Activated naive CD4-positive, alpha-beta T cell treated with Interleukin-2 at 50 U/mL for 16 hours (primary cell): ENCODE data around the gene SLC11A1.

Experiments
- DNase-seq: peaks from one replicate; pipeline ENCODE4 v3.0.0-alpha.2; 2020

Gene SLC11A1

DNA sequence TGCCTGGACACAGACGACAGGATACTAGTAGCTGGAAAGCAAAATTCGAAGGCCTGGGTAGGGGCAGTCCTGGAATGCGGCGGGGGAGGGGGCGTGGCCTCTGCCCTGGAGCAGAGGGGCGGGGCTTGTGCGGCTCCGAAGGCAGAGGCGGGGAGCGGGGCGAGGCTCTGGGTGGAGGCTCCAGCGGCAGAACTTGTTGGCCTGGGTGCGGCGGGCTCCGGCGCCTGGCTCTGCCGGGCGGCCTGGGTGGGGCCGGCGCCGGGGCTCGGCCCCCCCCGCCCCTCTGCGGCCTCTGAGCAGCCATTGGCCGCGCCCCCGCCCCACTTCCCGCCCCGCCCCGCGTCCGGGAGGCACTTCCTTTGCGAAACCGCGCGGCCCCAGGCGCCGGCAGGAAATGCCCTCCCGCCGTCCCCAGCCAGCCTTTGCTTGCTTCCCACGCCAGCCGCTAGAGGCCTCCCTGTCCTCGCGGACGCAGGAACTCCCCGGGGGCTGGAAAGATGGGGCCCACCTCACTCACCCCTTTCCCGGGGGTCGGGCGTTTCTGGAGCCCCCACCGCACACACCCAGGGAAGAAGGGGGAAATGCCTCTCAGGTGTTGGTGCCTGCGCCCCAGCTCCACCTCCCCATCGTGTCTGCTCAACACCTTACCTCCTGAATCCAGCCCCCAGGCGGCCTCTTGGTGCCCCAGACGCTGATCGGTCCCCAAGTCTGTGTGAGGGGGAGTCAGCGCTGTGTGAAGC is 24.3 kb downstream of the SLC11A1 start:
- DNase-seq: peak; percentile 91

DNA sequence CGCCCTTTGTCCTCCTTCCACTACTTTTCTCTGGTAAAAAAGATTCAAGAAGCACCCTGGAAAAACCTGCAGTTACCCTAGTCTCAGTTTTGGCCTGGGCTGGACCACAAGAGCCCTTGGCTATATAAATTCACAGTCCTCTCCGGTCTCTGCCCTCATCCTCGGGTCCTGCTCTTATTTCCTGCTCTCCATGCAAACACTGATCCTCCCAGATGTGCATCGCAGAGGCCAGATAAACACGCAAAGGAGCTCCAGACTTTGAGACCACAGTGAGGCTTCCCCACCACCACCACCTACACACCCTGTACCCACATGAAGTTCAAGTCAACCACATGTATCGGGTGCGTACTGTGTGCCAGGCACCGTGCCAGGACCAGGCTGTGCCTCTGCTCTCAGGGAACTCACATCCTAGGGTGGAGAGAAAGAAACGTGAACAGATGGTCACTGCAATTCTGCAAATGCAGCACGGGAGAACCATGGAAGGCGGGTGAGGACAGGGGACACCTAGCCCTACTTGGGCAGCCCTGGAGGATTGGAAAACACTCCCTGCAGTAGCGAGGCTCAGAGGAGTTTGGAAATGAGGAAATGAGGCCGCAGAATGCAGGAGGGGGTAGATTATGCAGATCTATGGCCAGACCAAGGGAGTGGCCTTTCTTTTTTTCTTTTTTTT is 25.0 kb downstream of the SLC11A1 start:
- DNase-seq: peak; percentile 62

DNA sequence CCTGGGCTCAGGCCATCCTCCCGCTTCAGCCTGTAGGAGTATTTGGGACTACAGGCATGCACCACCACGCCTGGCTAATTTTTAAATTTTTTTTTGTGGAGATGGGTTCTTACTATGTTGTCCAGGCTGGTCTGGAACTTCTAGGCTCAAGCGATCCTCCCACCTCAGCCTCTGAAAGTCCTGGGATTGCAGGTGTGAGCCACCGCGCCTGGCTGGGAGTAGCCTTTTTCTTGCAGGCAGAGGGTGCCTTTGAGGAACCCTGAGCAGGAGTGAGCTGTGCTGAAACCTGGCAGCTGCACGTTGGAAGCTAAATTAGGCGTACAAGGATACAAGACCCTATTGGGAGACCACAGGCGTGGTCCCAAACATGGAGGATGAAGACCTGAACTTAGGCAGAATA is 25.6 kb downstream of the SLC11A1 start:
- DNase-seq: no peak

DNA sequence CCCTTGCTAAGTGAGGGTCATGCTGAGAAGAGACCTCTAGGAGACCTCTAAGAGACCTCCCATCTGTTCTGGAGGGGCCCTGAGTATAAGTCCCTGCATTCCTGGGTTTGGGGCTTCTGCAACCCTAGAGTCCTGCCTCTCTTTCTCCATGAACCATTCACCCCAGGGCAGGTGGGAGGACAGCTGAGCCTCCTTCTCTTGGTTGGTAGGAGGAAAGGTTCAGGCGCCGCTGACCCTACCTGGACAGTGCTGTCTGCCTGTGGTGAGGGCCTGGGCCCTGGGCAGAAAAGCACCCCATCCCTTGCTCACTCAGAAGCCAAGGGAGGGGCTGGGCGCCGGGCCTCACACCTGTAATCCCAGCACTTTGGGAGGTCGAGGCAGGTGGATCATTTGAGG is 36.2 kb downstream of the SLC11A1 start:
- no peak for DNase-seq

DNA sequence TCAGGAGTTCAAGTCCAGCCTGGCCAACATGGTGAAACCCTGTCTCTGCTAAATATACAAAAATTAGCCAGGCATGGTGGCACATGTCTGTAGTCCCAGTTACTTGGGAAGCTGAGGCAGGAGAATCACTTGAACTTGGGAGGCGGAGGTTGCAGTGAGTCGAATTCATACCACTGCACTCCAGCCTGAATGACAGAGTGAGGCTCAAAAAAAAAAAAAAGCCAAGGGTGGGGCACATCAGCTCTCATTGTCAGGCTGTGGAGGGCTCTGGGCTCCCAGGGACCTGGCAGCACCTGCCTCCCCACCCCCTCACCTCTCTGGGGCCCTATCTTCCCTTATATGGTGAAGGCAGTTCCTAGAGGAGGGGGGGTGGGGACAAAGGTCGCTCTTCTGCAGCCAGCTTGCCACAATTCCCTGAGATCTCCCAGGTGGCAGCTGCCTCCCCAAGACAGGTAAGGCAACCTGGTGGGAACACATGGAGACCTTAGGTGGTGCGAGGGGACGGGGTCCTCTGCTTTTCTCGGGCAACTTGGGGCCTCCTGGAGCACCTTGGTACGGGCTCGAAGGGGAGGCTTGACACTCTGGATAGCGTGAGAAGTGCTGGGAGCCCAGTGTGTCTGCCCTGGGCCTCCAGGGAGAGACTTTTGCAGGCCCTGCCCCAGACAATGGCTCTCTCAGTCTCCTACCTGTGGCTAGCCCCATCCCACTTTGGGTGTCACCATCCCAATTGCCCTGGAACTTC is 36.8 kb downstream of the SLC11A1 start, which contains the start of gene VIL1:
VIL1 (plus strand) TSS at position 407 of the 742 bp plus-strand sequence. CDS start 4,656 bp downstream, outside the sequence.
- DNase-seq: no peak

DNA sequence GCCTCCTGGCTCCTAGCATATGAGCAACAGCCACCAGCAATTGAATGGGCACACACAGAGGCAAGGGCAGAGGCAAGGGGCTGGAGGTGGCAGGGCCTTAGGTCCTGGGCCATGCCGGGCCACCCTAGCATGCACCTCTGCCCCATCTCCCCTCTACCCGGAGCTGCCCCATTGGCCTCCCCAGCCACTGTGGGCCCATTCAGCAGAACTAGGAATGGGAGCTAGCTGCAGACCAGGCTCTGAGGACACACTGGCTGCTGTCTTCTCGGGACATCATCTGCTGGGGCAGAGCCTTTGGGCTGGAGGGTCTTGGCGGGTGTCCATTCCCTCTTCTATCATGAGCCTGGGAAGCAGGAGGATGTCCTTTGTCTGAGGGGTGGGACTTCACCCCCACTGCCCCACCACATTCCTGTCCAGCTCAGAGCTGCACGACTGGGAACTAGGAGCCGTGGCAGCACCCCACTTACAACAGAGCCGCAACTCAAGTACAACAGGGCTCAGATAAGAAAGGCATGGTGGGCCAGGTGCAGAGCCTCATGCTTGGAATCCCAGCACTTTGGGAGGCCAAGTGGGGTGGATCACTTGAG is 37.6 kb downstream of the SLC11A1 start:
- no peak for DNase-seq

DNA sequence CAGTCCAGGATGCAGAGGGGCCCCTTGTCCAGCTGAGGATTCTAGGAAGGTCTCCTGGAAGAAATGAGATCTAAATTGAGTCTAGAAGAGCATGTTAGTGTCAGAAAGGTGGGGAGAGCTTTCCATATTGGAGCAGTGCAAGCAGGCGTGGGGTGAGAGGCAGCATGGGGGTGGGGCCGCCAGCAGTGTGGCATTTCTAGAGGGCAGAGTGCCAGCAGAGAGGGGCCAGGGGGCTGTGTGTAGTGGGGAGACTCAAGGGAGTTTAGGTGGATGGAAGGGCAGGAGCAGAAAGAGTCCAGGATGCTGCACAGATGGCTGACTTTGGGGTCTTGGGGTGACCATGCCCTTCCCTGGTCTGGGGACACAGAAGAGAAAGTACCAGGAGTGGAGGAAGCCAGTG is 39.0 kb downstream of the SLC11A1 start:
- no peak for DNase-seq

DNA sequence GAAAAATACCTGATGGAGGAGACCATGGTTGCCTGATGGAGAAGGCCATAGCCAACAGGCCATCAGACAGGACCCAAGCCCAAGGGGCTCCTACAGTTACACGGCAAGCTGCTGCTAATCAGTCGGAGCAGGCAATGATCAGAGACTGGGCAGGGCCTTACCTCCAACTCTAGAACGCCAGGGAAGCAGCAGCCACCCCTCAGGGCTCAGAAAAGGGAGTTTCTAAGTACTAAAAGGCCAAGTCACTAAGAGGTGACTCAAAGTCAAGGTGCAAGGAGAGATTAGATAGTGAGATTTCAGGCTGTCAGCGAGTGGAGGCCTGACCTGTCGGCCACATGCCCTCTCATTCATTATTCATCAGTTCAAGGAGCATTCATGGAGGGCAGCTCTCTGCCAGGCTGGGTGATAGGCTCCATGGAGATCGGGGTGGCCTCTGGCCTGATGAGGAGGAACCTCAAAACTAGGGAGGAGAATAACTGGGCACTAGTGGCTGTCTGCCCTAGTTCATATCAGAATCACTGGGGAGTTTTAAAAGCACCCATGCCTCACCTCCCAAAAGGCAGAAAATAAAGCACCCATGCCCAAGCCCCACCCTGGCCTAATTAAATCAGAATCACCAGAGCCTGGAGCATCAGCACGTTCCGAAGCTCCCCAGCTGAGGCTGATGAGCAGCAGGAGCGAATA is 40.5 kb downstream of the SLC11A1 start:
- DNase-seq: no peak

DNA sequence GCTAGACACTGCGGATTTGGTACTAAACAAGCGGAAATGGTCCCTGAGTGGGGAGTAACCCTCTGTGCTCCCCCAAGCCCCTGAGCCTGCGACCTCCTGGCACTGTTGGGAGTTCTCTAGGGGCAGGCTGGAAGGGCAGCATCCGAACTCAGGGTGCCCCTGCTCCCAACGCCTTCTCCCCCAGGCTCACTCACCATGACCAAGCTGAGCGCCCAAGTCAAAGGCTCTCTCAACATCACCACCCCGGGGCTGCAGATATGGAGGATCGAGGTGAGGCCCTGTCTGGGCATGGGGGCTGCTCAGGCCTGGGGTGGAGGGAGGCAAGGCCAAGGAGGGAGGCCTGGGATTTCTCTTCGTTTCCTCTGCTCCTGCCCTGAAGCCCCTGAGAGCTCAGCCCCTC is 41.5 kb downstream of the SLC11A1 start:
- DNase-seq: no peak

DNA sequence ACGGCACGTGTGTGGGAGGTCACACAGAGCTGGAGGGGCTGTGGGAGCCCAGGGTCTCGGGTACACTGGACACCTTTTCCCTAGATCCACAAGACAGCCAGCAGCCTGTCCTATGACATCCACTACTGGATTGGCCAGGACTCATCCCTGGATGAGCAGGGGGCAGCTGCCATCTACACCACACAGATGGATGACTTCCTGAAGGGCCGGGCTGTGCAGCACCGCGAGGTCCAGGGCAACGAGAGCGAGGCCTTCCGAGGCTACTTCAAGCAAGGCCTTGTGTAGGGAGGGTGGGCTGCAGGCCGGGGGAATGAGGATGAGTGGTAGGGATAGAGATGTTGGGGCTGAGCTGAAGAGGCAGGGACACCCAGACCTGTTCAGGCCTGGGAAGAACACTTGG is 43.5 kb downstream of the SLC11A1 start:
- DNase-seq: no peak

DNA sequence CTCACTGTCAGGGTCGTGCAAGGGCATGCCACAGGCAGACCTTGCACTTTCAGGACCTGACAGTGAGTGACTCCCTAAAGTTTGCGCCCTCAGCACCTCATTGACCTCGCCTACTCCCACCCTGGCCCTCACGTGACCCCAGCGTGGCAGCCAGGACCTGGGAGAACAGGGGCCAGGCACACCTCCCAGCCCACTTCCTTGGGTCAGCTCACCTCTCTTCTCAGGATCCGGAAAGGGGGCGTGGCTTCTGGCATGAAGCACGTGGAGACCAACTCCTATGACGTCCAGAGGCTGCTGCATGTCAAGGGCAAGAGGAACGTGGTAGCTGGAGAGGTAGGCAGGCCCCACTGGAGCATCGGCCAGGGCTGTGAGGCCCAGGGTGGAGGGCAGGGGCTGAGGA is 45.7 kb downstream of the SLC11A1 start:
- no peak for DNase-seq

DNA sequence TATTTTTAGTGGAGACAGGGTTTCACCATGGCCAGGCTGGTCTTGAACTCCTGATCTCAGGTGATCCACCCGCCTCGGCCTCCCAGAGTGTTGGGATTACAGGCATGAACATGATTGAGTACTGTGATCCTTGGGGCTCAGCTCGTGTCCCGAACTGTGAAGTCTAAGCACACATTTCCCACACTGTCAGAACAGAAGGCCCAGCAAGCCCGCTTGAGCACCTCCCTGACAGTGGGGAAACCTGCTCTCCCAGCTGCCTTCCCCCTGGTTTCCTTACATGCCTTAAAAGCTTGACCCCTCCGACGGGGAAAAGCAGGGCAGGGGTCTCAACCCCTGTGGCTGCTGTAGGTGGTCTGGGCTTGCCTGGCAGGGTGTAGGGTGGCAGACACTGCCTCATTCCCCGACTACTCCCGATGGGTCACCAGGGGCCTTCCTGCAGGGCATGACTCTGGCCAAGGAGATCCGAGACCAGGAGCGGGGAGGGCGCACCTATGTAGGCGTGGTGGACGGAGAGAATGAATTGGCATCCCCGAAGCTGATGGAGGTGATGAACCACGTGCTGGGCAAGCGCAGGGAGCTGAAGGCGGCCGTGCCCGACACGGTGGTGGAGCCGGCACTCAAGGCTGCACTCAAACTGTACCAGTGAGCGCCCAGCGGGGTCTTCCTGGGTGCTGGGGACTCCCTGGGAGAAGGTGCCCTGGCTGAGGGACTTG is 46.9 kb downstream of the SLC11A1 start:
- DNase-seq: no peak

DNA sequence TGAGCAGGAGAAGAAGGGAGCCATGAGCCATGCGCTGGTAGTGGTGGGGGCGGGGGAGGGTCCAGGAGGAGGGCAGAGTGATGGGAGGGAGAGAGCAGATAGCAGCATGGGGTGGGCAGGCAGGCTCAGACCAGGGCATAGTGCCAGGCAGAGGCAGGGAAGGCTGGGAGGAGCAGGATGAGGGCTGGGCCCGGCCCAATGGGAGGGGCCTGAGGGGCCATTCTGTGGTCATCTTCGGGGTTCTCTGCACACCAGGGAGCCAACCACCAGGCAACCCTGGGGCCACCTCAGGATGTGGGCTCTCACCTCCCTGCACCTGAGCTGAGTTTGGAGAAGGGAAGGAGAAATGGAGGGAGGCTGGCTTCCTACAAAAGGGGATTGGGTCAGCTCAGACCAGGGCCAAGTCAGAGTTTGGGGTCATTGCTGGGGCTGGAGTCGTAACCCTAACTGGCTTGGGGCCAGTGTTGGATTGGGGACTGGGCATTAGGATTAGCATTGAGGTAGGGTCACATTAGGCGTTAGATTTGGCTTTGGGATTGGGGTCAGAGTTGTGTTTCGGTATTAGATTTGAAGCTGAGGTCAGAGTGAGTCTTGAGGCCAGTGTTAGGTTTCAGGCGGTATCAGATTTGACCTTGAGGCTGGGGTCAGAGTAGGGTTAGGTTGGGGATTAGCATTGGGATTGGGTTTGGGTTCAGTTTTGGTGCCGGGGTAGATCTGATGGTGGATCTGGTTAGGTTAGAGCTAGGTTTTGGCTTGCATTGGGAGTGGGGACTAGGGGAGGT is 48.0 kb downstream of the SLC11A1 start:
- no peak for DNase-seq

DNA sequence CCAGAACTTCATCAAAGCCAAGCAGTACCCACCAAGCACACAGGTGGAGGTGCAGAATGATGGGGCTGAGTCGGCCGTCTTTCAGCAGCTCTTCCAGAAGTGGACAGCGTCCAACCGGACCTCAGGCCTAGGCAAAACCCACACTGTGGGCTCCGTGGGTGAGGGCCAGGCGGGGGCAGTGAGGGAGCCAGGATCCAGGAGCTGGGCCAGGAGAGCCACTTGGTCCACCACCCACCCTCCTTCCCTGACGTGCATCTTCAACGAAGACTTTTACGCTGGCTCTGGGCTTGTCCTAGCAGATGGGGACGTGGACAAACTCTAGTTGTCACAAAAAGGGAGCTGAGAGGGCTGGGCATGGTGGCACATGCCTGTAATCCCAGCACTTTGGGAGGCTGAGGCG is 48.6 kb downstream of the SLC11A1 start:
- no peak for DNase-seq

DNA sequence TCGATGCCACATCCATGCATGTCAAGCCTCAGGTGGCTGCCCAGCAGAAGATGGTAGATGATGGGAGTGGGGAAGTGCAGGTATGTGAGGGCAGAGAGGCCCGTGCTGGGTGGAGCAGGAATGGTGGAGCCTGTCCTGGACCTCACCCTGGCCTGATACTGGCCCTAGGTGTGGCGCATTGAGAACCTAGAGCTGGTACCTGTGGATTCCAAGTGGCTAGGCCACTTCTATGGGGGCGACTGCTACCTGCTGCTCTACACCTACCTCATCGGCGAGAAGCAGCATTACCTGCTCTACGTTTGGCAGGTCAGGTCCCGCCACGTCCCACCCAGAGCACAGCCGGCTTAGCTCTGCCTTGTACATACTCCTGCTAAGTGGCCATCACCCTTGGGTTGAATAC is 49.8 kb downstream of the SLC11A1 start:
- DNase-seq: no peak

DNA sequence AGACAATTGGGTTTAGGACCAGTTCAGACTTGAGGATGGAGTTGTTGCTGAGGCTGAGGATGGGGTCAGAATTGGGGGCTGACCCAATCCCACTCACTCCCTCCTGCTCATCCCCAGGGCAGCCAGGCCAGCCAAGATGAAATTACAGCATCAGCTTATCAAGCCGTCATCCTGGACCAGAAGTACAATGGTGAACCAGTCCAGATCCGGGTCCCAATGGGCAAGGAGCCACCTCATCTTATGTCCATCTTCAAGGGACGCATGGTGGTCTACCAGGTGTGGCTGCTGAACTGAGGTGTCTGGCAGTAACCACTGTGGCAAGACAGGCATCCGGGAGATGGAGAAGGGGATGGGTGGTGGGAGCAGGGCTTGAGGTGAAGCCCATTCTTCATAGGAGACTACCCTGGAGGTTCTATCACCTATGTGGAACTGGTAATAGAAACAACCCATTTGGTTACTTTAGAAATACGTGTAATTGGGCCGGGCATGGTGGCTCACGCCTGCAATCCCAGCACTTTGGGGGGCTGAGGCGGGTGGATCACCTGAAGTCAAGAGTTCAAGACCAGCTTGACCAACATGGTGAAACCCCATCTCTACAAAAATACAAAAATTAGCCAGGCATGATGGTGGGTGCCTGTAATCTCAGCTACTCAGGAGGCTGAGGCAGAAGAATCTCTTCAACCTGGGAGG is 50.7 kb downstream of the SLC11A1 start:
- no peak for DNase-seq

DNA sequence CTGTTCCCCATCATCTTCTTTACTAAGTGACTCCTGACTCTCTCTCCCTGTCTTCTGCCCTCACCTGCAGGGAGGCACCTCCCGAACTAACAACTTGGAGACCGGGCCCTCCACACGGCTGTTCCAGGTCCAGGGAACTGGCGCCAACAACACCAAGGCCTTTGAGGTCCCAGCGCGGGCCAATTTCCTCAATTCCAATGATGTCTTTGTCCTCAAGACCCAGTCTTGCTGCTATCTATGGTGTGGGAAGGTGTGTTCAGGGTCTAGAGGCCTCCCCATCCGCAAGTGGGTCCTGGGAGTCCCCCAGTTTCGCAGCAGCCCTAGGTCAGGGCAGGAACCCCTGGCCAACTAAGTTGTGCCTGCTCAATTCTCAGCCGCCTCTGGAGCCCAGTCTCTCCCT is 52.4 kb downstream of the SLC11A1 start:
- no peak for DNase-seq

DNA sequence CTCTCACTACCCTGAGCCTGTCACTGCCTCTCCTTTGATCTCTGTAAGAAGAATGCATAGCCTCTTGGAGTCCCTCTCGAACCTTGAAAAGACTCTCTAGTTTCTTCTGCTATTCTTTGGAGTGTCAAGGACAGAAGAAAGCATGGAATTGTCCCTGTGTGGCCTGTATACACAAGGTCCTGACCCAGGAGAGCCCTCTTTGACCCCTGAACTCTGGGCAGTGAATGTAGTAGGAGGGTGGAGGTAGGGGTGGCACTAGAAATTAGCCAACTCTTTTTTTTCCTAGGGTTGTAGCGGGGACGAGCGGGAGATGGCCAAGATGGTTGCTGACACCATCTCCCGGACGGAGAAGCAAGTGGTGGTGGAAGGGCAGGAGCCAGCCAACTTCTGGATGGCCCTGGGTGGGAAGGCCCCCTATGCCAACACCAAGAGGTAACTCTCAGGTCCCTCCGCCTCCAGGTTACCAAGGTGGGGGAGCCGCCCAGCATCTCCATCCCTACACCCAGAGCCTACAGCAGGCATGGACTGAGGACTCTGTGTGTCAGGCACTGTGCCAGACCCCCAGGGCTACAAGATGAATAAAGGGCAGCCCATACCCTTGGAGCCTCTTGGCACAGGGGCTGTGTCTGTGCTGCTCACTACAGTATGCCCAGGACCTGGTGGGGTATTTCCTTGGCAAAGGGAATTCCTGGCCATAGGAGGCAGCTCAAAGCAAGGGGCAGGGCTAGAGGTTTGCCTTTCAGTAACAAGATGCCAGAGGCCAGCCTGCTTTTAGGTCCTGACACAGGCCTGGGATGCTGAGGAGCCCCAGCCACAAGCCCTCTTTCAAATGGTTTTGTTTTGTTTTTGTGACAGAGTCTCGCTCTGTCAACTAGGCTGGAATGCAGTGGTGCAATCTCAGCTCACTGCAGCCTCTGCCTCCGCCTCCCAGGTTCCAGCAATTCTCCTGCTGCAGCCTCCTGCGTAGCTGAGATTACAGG is 53.2 kb downstream of the SLC11A1 start:
- no peak for DNase-seq

DNA sequence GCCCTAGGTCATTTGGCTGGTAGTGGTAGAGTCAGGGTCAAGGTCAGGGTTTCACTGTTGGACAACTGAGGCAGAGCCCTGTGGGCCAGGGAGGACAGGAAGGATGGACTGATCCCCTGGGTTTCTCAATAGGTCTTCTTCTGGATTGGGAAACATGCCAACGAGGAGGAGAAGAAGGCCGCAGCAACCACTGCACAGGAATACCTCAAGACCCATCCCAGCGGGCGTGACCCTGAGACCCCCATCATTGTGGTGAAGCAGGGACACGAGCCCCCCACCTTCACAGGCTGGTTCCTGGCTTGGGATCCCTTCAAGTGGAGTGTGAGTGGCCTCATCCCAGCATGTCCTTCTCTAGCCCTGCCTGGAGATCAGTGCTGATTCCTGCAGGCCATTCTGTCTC is 54.9 kb downstream of the SLC11A1 start:
- no peak for DNase-seq

DNA sequence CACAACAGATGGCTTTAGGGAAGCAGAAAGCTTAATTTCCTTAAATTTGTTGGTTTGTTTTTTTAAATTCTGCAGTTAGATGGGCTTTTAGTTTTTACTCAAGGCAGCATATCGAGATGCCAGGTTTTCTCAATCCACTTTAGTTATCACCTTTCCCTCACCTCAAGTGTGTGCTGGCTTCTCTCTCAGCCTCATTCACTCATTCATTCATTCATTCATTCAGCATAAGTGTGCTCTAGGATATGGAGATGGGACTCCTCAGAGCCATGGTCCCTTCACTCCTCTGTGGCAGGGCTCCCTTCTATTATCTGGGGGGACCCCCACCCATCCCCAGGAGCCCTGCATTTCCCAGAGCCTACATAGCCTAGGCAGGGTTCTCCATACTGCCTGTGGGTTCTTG is 55.9 kb downstream of the SLC11A1 start:
- DNase-seq: no peak
